Epithelial cell of proximal tubule (primary cell): ENCODE results near the gene PADI1. TPM values are rescaled to one million over a fixed set of nuclear protein-coding genes. Genes with fewer than 3 reads are reported as not detected.

Source experiments
- DNase-seq: peaks from one replicate; pipeline ENCODE4 v3.0.0-alpha.2; 2011; ENCODE audit warnings: low read depth
- H3K4me3 ChIP-seq: 2 replicates; pipeline ENCODE4 v1.5.1; 2011; ENCODE audit warnings: low read depth, mild to moderate bottlenecking, low read length
- CTCF ChIP-seq: conservative IDR thresholded peaks from 2 replicates; pipeline ENCODE4 v1.5.1; 2012; ENCODE audit warnings: low read depth, mild to moderate bottlenecking, low read length
- total RNA-seq: library from RNA; depleted of rRNA; stranded (reverse); fragments of >200 nt; gene quantifications from 2 replicates; pipeline ENCODE4 v1.2.3, GENCODE V29; 2015

The PADI1 gene
- total RNA-seq, 1 donor from 2014 or later: 1.1 TPM

- TF ChIP-seq CTCF: no peak
- no peak for DNase-seq
- no peak overlapping the region for H3K4me3 ChIP-seq
Observed at GRCh38 chr1:17206196-17206595, 1.3 kb downstream of the PADI1 start.

- no peak overlapping the region for H3K4me3 ChIP-seq
- no peak for DNase-seq
- no peak for TF ChIP-seq CTCF
Observed at GRCh38 chr1:17207046-17207445, 2.1 kb downstream of the PADI1 start.

- no peak for DNase-seq
- no peak overlapping the region for H3K4me3 ChIP-seq
- TF ChIP-seq CTCF: no peak
Observed at GRCh38 chr1:17207540-17207939, 2.6 kb downstream of the PADI1 start.

GRCh38 chr1:17207966-17208418, 3.1 kb downstream of the PADI1 start:
- H3K4me3 ChIP-seq: no peak overlapping the region
- DNase-seq: no peak
- TF ChIP-seq CTCF: no peak

- no peak overlapping the region for H3K4me3 ChIP-seq
- DNase-seq: no peak
Observed at GRCh38 chr1:17208546-17208945, 3.6 kb downstream of the PADI1 start.

GRCh38 chr1:17209430-17209829, 4.5 kb downstream of the PADI1 start:
- TF ChIP-seq CTCF: no peak

More at GRCh38 chr1:17208546-17208945, 3.6 kb downstream of the PADI1 start:
- no peak for TF ChIP-seq CTCF

GRCh38 chr1:17210176-17210575, 5.2 kb downstream of the PADI1 start:
- H3K4me3 ChIP-seq: no peak overlapping the region
- no peak for TF ChIP-seq CTCF
- DNase-seq: no peak

More at GRCh38 chr1:17209430-17209829, 4.5 kb downstream of the PADI1 start:
- H3K4me3 ChIP-seq: no peak overlapping the region
- DNase-seq: no peak
